A673 (cell line): ENCODE measurements around the gene SNRPD1. TPM values are rescaled to one million over a fixed set of nuclear protein-coding genes. Genes with fewer than 3 reads are reported as not detected.
"Not testable (repeated sequence)": the region's sequence is repeated elsewhere in the genome, so short reads cannot be mapped to it uniquely, and the experiment has no call there.

Experiments
- BruUV-seq: library from RNA; stranded (reverse); fragments of 400-500 nt; replicated peaks from 2 replicates; lab custom pipeline; 2021; lab: Mats Ljungman, UMichigan
- CTCF ChIA-PET: fragments of 300-600 bp; sonication (Branson Sonifier 250); formaldehyde crosslinking; loops from one replicate; lab custom pipeline; 2022; ENCODE audit warnings: antibody characterized with exemption; lab: Charles Lee
- POLR2A ChIA-PET: fragments of 300-600 bp; sonication (Branson Sonifier 250); formaldehyde crosslinking; loops from one replicate; lab custom pipeline; 2022; ENCODE audit warnings: antibody characterized with exemption; ENCODE audit not compliant: low non-redundant PET; lab: Charles Lee
- DNase-seq: peaks from one replicate; pipeline ENCODE4 v3.0.0-alpha.2; 2015; ENCODE audit warnings: low spot score
- H3K27ac ChIP-seq: fragments of 200-600 bp; sonication (generic); 2 replicates; pipeline ENCODE4 v1.5.1; 2016; ENCODE audit warnings: mixed run types, low read depth, mild to moderate bottlenecking, mixed read lengths, antibody characterized with exemption, low read length; ENCODE audit not compliant: poor library complexity, severe bottlenecking
- H3K27me3 ChIP-seq: fragments of 200-600 bp; sonication (generic); replicated peaks from 2 replicates; pipeline ENCODE4 v1.6.1; 2017; ENCODE audit warnings: mixed run types, low read depth, mild to moderate bottlenecking, mixed read lengths, antibody characterized with exemption, low read length; ENCODE audit not compliant: insufficient read depth, poor library complexity
- H3K36me3 ChIP-seq: fragments of 200-600 bp; sonication (generic); 2 replicates; pipeline ENCODE4 v1.6.1; 2016; ENCODE audit warnings: mixed run types, mild to moderate bottlenecking, mixed read lengths, antibody characterized with exemption, low read length; ENCODE audit not compliant: insufficient read depth, poor library complexity, severe bottlenecking
- H3K4me1 ChIP-seq: fragments of 200-600 bp; sonication (generic); 2 replicates; pipeline ENCODE4 v1.6.1; 2017; ENCODE audit warnings: mixed run types, mild to moderate bottlenecking, mixed read lengths, antibody characterized with exemption, low read length; ENCODE audit not compliant: insufficient read depth, poor library complexity, severe bottlenecking
- H3K4me3 ChIP-seq: fragments of 200-600 bp; sonication (generic); 2 replicates; pipeline ENCODE4 v1.5.1; 2016; ENCODE audit warnings: low read depth, mixed run types, mild to moderate bottlenecking, mixed read lengths, low read length; ENCODE audit not compliant: poor library complexity, severe bottlenecking
- H3K9me3 ChIP-seq: fragments of 200-600 bp; sonication (generic); 2 replicates; pipeline ENCODE4 v1.6.1; 2016; ENCODE audit warnings: mixed run types, low read depth, mild to moderate bottlenecking, mixed read lengths, antibody characterized with exemption, low read length; ENCODE audit not compliant: poor library complexity, severe bottlenecking
- EZH2 ChIP-seq: fragments of 200-600 bp; sonication (generic); IDR thresholded peaks from 2 replicates; pipeline ENCODE4 v1.6.1; 2017; ENCODE audit warnings: borderline replicate concordance, low read depth, mild to moderate bottlenecking, mixed read lengths, antibody characterized with exemption, low read length; ENCODE audit not compliant: poor library complexity, severe bottlenecking
- intact Hi-C: fragments of 100-400 bp; cut with micrococcal nuclease; formaldehyde crosslinking; loops from one replicate; pipeline ENCODE4 v1.10.0; 2022; ENCODE audit not compliant: unreplicated experiment
- total RNA-seq: library from RNA; stranded (reverse); gene quantifications from 2 replicates; pipeline ENCODE4 v1.2.3, GENCODE V29; 2021
- TF ChIP-seq, protein P1 (sequence below): fragments of 300-800, 200-600 bp; sonication (generic); conservative IDR thresholded peaks from 2 replicates; pipeline ENCODE4 v1.5.1; 2017; ENCODE audit warnings: low read depth, mild to moderate bottlenecking, antibody characterized with exemption, low read length, moderate library complexity, mixed read lengths

SNRPD1 gene
- total RNA-seq, 1 experiment from 2014 or later = 167 TPM

DNA sequence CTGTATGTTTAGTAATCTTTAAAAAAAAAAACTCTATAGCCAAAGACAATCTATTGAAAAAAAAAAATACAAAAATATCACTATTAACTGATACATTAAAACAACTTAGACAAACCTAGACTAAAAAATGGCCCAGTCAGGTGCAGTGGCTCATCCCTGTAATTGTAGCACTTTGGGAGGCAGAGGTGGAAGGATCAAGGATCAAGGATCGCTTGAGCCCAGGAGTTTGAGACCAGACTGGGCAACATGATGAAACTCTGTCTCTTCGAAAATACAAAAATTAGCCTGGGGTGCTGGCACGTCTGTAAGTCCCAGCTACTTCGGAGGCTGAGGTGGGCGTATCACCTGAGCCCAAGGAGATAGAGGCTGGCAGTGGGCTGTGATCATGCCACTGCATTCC is 27.7 kb upstream of the SNRPD1 start:
- TF ChIP-seq, protein P1, sequence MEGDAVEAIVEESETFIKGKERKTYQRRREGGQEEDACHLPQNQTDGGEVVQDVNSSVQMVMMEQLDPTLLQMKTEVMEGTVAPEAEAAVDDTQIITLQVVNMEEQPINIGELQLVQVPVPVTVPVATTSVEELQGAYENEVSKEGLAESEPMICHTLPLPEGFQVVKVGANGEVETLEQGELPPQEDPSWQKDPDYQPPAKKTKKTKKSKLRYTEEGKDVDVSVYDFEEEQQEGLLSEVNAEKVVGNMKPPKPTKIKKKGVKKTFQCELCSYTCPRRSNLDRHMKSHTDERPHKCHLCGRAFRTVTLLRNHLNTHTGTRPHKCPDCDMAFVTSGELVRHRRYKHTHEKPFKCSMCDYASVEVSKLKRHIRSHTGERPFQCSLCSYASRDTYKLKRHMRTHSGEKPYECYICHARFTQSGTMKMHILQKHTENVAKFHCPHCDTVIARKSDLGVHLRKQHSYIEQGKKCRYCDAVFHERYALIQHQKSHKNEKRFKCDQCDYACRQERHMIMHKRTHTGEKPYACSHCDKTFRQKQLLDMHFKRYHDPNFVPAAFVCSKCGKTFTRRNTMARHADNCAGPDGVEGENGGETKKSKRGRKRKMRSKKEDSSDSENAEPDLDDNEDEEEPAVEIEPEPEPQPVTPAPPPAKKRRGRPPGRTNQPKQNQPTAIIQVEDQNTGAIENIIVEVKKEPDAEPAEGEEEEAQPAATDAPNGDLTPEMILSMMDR = no peak
- TF ChIP-seq EZH2 = no peak
- Histone ChIP-seq H3K9me3 (no peaks in the 10 kb centered on the region), H3K27me3 (no peaks in the 10 kb centered on the region), H3K36me3 (no peaks in the 10 kb centered on the region), H3K4me3 (no peak overlapping the region), H3K4me1 (no peaks in the 10 kb centered on the region), H3K27ac (no peak overlapping the region)
- intact Hi-C loops = no loop called here
- CTCF ChIA-PET = no interaction called here
- BruUV-seq = no TSS peak
- POLR2A ChIA-PET = no interaction called here
- no peak for DNase-seq

DNA sequence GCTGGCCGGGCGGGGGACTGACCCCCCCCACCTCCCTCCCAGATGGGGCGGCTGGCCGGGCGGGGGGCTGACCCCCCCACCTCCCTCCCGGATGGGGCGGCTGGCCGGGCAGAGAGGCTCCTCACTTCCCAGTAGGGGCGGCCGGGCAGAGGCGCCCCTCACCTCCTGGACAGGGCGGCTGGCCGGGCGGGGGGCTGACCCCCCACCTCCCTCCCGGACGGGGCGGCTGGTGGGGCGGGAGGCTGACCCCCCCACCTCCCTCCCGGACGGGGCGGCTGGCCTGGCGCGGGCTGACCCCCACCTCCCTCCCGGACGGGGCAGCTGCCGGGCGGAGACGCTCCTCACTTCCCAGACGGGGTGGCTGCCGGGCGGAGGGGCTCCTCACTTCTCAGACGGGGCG is 19.8 kb upstream of the SNRPD1 start:
- H3K9me3 ChIP-seq, H3K27me3 ChIP-seq, H3K4me3 ChIP-seq, POLR2A ChIA-PET, DNase-seq, BruUV-seq, H3K4me1 ChIP-seq, CTCF ChIA-PET, H3K36me3 ChIP-seq, H3K27ac ChIP-seq: not testable (repeated sequence)
- intact Hi-C loops = loop anchor here (10.0 kb wide), 1 partner anchor 172 kb away; no protein-coding TSS in a partner anchor

DNA sequence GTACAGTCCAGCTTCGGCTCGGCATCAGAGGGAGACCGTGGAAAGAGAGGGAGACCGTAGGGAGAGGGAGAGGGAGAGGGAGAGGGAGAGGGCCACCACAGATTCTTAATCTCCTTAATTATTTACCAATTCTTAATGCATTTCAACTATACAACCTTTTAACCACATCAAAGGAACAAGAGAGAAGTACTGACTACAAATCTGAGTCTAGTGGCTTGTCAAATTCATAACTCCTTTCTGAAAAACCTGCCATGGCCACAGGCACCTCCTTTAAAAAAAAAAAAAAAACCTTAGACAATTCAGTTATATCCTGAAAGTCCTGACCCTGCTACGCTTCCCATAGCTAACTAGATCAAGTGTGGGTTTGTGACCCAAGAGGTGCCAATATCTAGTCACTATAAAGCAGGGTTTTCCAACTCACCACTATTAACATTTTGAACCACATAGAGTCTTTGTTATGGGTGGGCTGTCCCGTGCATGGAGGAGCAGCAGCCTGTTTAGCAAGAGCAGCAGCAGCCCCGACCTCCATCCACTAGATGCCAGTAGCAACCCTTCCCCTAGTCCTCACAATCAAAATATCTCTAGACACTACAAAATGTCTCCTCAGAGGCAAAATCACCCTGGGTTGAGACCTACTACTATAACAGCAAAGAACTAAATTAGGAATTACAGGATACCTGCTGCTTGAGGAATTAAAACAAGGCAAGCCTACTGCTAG is 18.4 kb upstream of the SNRPD1 start:
- Histone ChIP-seq H3K4me3 (no peak overlapping the region), H3K4me1 (peaks cover 16% of the 10 kb centered on the region), H3K27ac (no peak overlapping the region), H3K36me3 (no peaks in the 10 kb centered on the region), H3K27me3 (no peaks in the 10 kb centered on the region), H3K9me3 (no peaks in the 10 kb centered on the region)
- peak; percentile 18 for DNase-seq
- BruUV-seq = no TSS peak
- TF ChIP-seq, protein P1 = peak; percentile 28; the same call in 1 of the 2 replicates
- TF ChIP-seq EZH2 = no peak
- CTCF ChIA-PET = no interaction called here
- intact Hi-C loops = loop anchor here (10.0 kb wide), 1 partner anchor 171 kb away; no protein-coding TSS in a partner anchor
- POLR2A ChIA-PET = no interaction called here

DNA sequence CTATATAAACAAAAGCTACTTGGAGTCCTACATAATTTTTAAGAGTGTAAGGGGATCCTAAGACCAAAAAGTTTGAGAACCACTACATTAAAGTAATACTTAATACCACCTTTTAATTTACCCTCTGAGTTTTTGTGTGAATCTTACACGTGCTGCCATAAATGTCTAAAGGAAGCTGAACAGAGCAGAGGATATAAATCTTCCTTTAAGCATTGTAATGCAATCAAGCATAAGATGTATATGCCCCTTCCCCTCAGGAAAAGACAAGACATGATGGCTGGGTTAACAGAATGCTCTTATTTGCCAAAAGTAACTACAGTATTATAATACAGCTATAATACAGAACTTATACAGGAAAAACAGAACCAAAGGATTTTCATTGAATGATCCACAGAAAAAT is 14.5 kb upstream of the SNRPD1 start:
- Histone ChIP-seq H3K27me3 (no peaks in the 10 kb centered on the region), H3K4me1 (peaks cover 21% of the 10 kb centered on the region), H3K9me3 (no peaks in the 10 kb centered on the region), H3K36me3 (no peaks in the 10 kb centered on the region), H3K4me3 (no peak overlapping the region), H3K27ac (no peak overlapping the region)
- TF ChIP-seq, protein P1 = no peak
- TF ChIP-seq EZH2 = no peak
- ChIA-PET POLR2A (interaction anchor here (0.6 kb wide), 1 partner anchor 20 kb away, joined by 4 read pairs; no protein-coding TSS in a partner anchor), CTCF (no interaction called here)
- DNase-seq = no peak
- no TSS peak for BruUV-seq
- intact Hi-C loops = loop anchor here (10.0 kb wide), 1 partner anchor 167 kb away; no protein-coding TSS in a partner anchor
